Upper lobe of right lung (tissue), 1 donor: ENCODE results near the gene LYSMD1. TPM values are rescaled to one million over a fixed set of nuclear protein-coding genes. Genes with fewer than 3 reads are reported as not detected.

Experiments
- ATAC-seq: fragments of 200-7000 bp; cut with Tn5 transposase; one replicate; pipeline ENCODE4 v1.9.1; 2020; ENCODE audit warnings: mild to moderate bottlenecking, moderate library complexity
- DNase-seq: peaks from one replicate; pipeline ENCODE4 v3.0.0-alpha.2; 2020
- H3K27ac ChIP-seq: fragments of 200-600 bp; one replicate; pipeline ENCODE4 v1.8.0; 2022
- H3K27me3 ChIP-seq: fragments of 200-600 bp; one replicate; pipeline ENCODE4 v1.8.0; 2022; ENCODE audit warnings: mild to moderate bottlenecking
- H3K36me3 ChIP-seq: fragments of 200-600 bp; one replicate; pipeline ENCODE4 v1.8.0; 2022
- H3K4me1 ChIP-seq: fragments of 200-600 bp; one replicate; pipeline ENCODE4 v1.8.0; 2022
- H3K4me3 ChIP-seq: fragments of 200-600 bp; one replicate; pipeline ENCODE4 v1.8.0; 2022; ENCODE audit warnings: mild to moderate bottlenecking
- H3K9me3 ChIP-seq: fragments of 200-600 bp; one replicate; pipeline ENCODE4 v1.8.0; 2022
- intact Hi-C: fragments of 100-400 bp; cut with DNase I; formaldehyde crosslinking; loops from one replicate; pipeline ENCODE4 v1.11.0; 2022
- total RNA-seq: library from RNA; stranded (reverse); fragmentation: NEBNext Ultra II Directional; extraction: Animal tissue kit (Norgen Biotek cat#: 25700); gene quantifications from one replicate; pipeline ENCODE4 v1.2.1, GENCODE V29; 2021
- TF ChIP-seq, protein P1 (sequence below): fragments of 200-600 bp; IDR thresholded peaks from one replicate; pipeline ENCODE4 v1.8.0; 2022; ENCODE audit warnings: antibody characterized with exemption
- donor health status: DM: no; HTN: yes; CAD: no; lungs with severe emphysema.

The LYSMD1 gene
- total RNA-seq, 1 donor from 2014 or later, result 6.2 TPM

DNA sequence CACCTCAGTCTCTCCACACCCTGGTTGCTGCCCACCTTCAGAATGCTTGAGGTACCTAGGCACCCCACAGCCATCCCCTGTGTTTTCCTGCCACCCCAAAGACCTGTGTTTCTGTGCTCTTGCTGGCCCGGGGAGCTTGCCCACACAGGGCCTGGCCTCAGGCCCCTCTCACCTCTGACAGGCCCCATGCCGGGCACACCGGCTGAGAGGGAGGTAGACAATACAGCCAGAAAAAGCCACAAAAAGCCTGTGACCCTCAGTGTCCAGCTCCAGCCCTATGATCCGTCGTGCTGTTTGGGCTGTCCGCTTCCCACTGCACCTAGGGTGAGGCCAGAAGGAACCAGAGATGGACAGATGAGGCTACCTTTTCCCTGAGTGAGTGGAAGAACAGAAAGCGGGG, 30.7 kb downstream of the LYSMD1 start:
- H3K9me3 ChIP-seq, result no peaks in the 10 kb centered on the region
- H3K27me3 ChIP-seq, result no peaks in the 10 kb centered on the region
- no peak overlapping the region for H3K4me3 ChIP-seq
- DNase-seq, result no peak
- TF ChIP-seq, protein P1, sequence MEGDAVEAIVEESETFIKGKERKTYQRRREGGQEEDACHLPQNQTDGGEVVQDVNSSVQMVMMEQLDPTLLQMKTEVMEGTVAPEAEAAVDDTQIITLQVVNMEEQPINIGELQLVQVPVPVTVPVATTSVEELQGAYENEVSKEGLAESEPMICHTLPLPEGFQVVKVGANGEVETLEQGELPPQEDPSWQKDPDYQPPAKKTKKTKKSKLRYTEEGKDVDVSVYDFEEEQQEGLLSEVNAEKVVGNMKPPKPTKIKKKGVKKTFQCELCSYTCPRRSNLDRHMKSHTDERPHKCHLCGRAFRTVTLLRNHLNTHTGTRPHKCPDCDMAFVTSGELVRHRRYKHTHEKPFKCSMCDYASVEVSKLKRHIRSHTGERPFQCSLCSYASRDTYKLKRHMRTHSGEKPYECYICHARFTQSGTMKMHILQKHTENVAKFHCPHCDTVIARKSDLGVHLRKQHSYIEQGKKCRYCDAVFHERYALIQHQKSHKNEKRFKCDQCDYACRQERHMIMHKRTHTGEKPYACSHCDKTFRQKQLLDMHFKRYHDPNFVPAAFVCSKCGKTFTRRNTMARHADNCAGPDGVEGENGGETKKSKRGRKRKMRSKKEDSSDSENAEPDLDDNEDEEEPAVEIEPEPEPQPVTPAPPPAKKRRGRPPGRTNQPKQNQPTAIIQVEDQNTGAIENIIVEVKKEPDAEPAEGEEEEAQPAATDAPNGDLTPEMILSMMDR, result no peak
- intact Hi-C loops, result no loop called here
- H3K36me3 ChIP-seq, result no peaks in the 10 kb centered on the region
- H3K4me1 ChIP-seq, result peaks cover 5% of the 10 kb centered on the region
- H3K27ac ChIP-seq, result no peak overlapping the region
- no peak for ATAC-seq

DNA sequence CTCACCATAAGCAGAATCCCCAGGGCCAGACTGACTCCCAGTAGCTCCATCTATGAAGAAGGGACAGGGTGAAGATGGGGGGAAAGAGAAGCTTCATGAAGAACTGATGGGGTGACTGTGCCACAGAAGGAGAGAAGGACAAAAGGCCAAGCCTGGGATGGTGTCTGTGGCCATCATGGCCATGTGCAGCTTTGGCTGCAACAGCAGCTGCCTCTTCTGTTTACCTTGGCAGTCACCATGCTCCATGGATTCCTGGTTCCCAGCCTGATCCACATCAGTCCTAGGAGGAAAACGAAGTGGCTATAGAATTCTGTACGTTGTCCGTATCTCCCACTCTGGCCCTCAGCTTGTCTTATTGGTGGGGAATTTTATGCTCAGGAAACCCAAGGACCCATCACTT, 31.3 kb downstream of the LYSMD1 start:
- Histone ChIP-seq H3K4me3 (no peak overlapping the region), H3K4me1 (peaks cover 5% of the 10 kb centered on the region), H3K27me3 (no peaks in the 10 kb centered on the region), H3K27ac (no peak overlapping the region), H3K36me3 (no peaks in the 10 kb centered on the region), H3K9me3 (no peaks in the 10 kb centered on the region)
- TF ChIP-seq, protein P1, result no peak
- DNase-seq, result no peak
- no peak for ATAC-seq
- intact Hi-C loops, result no loop called here

DNA sequence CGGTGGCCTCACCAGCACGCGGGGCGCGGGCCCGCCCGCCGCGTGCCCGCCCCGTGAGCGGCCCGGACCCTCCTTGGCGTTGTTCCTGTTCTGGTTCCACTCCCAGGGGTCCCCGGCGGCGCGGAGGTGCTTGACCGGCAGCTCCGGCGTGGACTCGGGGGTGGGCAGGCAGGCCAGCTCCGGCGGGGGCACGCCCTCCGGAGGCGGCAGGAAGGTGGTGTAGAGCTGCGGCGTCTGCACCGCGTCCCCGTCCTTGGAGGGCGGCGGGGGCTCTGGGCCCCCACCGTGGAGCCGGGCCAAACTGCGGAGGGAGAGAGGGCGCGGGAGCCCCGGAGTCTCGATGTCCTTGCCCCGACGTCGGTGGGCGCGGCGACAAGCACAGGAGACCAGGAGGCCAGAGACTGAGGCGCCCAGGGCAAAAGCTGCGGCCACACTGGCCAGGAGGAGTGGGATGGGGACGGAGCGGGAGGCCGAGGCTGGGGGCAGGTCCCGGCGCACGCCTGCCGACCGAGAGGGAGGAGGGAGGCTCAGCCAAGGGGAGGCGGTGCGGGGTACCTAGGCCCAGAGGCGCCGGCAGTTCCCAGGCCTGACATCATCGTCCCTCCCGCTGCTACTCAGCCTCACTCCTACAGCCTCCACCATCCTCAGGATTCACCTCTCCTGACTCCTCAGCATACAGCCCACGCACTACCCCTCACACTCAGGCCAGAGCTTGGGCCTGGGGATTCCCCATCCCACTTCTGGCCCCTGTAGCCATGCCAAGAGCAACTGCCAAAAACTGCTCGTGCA, 32.5 kb downstream of the LYSMD1 start:
- DNase-seq (no peak), ATAC-seq (no peak)
- no peak overlapping the region for H3K4me3 ChIP-seq
- H3K27ac ChIP-seq, result no peak overlapping the region
- H3K4me1 ChIP-seq, result peaks cover 5% of the 10 kb centered on the region
- no peaks in the 10 kb centered on the region for H3K9me3 ChIP-seq
- TF ChIP-seq, protein P1, result no peak
- H3K27me3 ChIP-seq, result no peaks in the 10 kb centered on the region
- no peaks in the 10 kb centered on the region for H3K36me3 ChIP-seq
- intact Hi-C loops, result no loop called here

DNA sequence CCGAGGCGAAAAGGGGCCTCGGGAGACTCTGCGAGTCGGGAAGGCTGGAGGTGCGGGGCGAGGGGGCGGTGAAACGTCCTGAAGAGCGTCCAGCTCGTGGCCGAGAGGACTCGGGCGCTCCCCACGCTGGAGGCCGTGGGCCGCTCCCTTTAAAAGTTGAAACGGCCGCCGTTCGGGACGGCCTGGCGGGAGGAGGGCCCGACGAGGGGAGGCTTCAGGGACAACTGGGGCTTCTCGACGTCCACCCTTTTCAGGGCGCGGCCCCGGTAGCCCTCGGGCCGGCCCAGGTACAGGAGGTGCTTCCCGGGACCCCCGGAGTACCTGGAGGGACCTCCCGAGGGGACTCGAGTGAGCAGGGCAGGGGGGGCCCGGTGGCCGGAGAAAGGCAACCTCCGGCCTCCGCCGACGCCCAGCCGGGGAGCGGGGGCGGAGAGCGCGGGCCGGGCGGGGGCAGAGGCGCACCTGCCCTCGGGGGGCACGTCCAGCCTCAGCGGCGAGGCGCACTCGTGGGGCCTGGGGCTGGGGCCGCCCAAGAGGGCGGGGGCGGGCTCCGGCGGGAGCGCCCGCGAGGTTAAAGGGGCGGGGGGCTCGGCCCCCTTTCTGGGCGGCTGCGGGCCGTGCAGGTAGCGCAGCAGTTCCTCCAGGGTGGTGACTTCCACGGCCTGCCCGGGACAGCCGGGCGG, 33.2 kb downstream of the LYSMD1 start:
- Histone ChIP-seq H3K27ac (no peak overlapping the region), H3K27me3 (no peaks in the 10 kb centered on the region), H3K4me1 (peaks cover 5% of the 10 kb centered on the region), H3K9me3 (no peaks in the 10 kb centered on the region), H3K4me3 (no peak overlapping the region), H3K36me3 (no peaks in the 10 kb centered on the region)
- DNase-seq (no peak), ATAC-seq (no peak)
- TF ChIP-seq, protein P1, result no peak
- intact Hi-C loops, result no loop called here

DNA sequence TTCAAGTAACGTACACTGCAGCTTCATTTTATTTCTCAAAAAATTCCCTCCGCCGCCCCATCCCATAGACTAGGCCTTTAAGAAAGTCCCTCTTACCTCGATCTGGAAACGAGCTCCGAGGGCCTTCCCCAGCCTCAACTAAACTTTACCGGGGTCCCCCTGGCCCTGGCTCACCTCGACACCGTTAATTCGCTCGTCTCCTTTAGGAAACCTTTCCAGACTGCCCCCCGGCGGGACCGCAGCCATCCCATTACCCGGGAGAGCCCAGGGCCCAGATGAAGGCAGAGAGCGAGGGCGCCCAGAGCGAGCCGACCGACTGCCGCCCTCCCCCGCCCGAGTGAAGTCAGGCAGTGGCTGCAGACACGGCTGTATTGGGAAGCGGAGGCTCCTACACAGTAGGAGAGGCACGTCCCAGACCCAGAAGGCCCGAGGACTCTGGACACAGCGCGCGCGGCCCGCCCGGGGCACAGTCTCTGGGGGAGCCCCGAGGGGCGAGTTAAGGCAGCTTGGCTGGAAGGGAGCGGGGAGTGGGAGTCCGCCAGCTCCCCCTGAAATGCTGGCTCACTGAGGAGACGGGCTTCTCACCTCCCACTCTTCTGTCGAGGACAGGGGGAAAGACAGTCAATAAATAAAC, 33.9 kb downstream of the LYSMD1 start:
- Histone ChIP-seq H3K4me3 (peak overlapping the region; percentile 46), H3K27ac (no peak overlapping the region)
- intact Hi-C loops, result no loop called here

More for the DNA sequence above, 33.9 kb downstream of the LYSMD1 start:
- TF ChIP-seq, protein P1, result no peak
- ATAC-seq (peak; percentile 49), DNase-seq (peak; percentile 68)
- peaks cover 5% of the 10 kb centered on the region for H3K4me1 ChIP-seq
- H3K27me3 ChIP-seq, result no peaks in the 10 kb centered on the region
- no peaks in the 10 kb centered on the region for H3K36me3 ChIP-seq
- no peaks in the 10 kb centered on the region for H3K9me3 ChIP-seq
